OCI-M2 (cell line): ENCODE data around the gene P2RY6.

ENCODE experiments used
- DNase-seq: peaks from one replicate; lab custom pipeline; 2025; ENCODE audit not compliant: unreplicated experiment; lab: John Stamatoyannopoulos, UW

Gene P2RY6

GRCh38 chr11:73275381-73275750 is 3.2 kb downstream of the P2RY6 start:
- no peak for DNase-seq

GRCh38 chr11:73277467-73277866 is 5.3 kb downstream of the P2RY6 start:
- no peak for DNase-seq

GRCh38 chr11:73280626-73281025 is 8.5 kb downstream of the P2RY6 start:
- DNase-seq = no peak

DNA sequence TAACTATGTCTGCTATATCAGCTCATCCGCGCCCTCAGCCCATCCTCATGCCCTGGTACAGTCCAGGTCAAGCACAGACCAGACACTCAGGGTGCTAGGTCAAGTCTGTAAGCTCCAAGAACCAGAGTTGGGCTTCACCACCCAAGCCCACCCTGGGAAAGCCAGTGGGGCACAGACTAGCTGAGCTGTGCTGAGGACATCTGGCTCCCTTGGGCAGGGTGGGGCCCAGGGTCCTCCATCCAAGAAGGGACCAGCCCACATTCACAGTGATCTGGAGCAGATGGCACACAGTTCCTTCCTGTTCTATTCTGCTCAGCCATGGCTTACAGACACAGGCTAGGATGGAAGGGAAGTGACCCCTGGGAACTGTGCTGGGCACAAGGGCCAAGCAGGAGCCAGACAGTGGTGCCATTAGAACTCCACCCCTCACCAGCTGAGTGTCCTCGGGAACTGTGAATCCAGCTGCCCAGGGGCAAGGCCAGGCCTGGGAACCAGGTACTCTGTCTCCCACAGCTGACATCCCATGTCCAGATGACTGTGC is 9.1 kb downstream of the P2RY6 start:
- DNase-seq = no peak

GRCh38 chr11:73281796-73282660 is 9.9 kb downstream of the P2RY6 start:
- DNase-seq = no peak

GRCh38 chr11:73283276-73284000 is 11.3 kb downstream of the P2RY6 start:
- DNase-seq = no peak

- no peak for DNase-seq
These were observed 12.0 kb downstream of the P2RY6 start for GRCh38 chr11:73284106-73284505.

DNA sequence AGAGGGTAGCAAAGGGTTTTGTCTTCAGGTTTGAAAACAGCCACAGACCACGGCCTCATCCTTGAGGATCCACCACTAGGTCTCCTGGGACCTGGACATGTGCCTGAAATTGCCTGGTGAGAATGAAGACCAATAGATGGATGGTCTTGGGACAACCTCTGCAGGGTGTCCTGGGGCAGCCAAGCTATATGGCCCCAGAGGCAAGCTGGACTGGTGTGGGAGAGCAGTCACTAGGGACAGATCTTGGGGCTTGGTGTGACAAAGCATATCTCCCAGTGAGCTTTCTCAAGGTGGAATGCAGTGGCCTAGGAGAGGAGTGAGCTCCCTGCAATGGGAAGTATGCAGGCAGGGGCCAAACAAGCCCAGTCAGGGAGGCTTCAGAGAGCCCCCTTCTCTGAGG is 13.6 kb downstream of the P2RY6 start:
- DNase-seq = no peak

GRCh38 chr11:73286240-73286810 is 14.2 kb downstream of the P2RY6 start:
- DNase-seq = no peak

GRCh38 chr11:73287400-73288101 is 15.4 kb downstream of the P2RY6 start:
- DNase-seq = no peak

GRCh38 chr11:73288192-73288872 is 16.2 kb downstream of the P2RY6 start:
- no peak for DNase-seq

- no peak for DNase-seq
These were observed 17.0 kb downstream of the P2RY6 start for GRCh38 chr11:73288873-73289707.

DNA sequence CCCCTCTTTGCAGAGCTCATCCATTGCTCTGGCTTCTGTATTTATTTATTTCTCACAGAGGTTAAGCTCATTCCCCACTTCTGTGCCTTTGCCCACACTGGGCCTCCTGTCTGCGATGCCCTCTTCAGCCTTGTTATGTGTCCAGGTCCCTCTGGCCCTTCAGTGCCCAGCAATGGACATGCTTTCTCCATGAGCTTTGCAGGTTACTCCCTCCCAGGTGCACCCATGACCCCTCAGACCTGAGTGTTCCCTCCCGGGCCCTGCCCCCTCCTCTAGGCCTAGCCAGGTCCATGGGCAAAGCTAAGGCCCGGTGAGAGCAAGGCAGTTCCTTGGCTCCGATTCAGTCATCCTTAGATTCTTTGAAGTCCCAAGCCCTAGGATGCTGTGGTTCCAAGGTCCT is 18.4 kb downstream of the P2RY6 start:
- no peak for DNase-seq

DNA sequence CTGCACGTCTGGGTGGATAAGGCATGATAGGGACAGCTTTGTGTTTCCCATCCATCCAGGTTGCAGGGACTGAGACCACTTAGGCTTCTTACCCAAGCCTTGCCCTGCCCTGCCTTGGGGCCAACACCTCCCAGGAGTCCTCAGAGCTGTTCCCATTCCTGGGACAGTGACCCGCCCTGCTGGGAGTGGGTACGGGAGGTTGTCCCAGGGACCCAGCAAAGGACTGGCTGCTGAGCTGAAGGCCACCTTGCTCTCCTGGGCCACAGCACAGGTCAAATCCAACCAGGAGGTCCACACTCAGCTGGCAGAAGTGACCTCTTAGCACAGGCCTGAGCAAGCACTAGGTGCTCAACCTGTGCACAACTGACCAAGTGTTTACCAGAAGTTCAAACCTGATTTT is 19.1 kb downstream of the P2RY6 start:
- DNase-seq = no peak

GRCh38 chr11:73291781-73292524 is 19.8 kb downstream of the P2RY6 start:
- DNase-seq = no peak

GRCh38 chr11:73292525-73292894 is 20.4 kb downstream of the P2RY6 start:
- DNase-seq = no peak

- DNase-seq = no peak
These were observed 21.3 kb downstream of the P2RY6 start for GRCh38 chr11:73293356-73293936.

DNA sequence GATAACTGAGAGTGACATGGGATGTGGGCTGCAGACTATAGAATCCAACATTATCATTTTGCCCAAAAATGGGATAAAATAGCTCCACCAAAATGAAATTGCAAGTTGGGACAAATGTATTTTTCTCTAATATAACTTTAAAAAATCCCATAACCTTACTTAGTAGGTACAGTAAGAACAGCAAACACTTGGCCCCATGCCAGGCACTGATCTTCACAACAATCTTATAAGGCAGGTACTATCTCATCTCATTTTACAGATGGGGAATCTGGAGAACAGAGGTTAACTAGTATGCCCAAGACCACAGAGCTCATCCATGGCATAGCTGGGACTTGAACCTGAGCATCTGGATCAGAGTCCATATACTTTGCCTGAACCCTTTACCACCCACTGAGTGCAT is 22.5 kb downstream of the P2RY6 start:
- no peak for DNase-seq
